Measurements from ENCODE around the gene ACSF2. TPM values are rescaled to one million over a fixed set of nuclear protein-coding genes. Genes with fewer than 3 reads are reported as not detected.

ACSF2 gene
- total and polyA plus RNA-seq, 2 of the 13 experiments (the other 11 are each of a cell fraction or from before 2014, with no cell fraction given) = 87.3 to 109 TPM

DNA sequence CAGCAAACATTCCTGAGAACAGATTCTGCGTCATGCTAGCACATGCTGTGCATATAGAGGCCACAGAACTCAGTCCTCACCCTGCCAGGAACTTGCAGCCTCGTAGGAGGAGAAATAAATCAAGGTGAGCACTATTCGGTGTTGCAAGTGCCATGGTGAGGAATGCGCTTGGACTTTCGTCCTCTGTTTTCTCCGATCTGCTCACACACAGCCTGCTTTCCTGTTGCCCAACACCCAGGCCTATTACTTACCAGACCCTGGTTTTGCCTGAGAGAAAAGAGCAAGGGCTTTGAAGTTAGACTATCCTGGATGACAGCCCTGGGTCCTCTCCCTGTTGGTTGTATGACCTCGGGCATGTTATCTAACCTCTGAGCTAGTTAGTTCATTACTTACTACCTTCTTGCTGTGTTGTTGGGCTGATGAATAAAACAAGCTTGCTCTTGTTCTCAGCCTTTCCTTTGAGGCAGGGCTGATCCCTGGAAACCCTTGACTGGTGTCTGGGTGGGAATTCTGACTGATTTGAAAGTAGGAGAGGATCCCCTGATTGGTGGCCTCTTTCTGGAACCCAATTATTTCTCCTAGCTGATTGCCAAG lies 2.9 kb downstream of the ACSF2 start (continued):
- TF ChIP-seq, protein P1, sequence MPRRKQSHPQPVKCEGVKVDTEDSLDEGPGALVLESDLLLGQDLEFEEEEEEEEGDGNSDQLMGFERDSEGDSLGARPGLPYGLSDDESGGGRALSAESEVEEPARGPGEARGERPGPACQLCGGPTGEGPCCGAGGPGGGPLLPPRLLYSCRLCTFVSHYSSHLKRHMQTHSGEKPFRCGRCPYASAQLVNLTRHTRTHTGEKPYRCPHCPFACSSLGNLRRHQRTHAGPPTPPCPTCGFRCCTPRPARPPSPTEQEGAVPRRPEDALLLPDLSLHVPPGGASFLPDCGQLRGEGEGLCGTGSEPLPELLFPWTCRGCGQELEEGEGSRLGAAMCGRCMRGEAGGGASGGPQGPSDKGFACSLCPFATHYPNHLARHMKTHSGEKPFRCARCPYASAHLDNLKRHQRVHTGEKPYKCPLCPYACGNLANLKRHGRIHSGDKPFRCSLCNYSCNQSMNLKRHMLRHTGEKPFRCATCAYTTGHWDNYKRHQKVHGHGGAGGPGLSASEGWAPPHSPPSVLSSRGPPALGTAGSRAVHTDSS (CRISPR knock-in tag; conservative IDR thresholded peaks at IDR 0.05) = no peak
- TF ChIP-seq, protein P2, sequence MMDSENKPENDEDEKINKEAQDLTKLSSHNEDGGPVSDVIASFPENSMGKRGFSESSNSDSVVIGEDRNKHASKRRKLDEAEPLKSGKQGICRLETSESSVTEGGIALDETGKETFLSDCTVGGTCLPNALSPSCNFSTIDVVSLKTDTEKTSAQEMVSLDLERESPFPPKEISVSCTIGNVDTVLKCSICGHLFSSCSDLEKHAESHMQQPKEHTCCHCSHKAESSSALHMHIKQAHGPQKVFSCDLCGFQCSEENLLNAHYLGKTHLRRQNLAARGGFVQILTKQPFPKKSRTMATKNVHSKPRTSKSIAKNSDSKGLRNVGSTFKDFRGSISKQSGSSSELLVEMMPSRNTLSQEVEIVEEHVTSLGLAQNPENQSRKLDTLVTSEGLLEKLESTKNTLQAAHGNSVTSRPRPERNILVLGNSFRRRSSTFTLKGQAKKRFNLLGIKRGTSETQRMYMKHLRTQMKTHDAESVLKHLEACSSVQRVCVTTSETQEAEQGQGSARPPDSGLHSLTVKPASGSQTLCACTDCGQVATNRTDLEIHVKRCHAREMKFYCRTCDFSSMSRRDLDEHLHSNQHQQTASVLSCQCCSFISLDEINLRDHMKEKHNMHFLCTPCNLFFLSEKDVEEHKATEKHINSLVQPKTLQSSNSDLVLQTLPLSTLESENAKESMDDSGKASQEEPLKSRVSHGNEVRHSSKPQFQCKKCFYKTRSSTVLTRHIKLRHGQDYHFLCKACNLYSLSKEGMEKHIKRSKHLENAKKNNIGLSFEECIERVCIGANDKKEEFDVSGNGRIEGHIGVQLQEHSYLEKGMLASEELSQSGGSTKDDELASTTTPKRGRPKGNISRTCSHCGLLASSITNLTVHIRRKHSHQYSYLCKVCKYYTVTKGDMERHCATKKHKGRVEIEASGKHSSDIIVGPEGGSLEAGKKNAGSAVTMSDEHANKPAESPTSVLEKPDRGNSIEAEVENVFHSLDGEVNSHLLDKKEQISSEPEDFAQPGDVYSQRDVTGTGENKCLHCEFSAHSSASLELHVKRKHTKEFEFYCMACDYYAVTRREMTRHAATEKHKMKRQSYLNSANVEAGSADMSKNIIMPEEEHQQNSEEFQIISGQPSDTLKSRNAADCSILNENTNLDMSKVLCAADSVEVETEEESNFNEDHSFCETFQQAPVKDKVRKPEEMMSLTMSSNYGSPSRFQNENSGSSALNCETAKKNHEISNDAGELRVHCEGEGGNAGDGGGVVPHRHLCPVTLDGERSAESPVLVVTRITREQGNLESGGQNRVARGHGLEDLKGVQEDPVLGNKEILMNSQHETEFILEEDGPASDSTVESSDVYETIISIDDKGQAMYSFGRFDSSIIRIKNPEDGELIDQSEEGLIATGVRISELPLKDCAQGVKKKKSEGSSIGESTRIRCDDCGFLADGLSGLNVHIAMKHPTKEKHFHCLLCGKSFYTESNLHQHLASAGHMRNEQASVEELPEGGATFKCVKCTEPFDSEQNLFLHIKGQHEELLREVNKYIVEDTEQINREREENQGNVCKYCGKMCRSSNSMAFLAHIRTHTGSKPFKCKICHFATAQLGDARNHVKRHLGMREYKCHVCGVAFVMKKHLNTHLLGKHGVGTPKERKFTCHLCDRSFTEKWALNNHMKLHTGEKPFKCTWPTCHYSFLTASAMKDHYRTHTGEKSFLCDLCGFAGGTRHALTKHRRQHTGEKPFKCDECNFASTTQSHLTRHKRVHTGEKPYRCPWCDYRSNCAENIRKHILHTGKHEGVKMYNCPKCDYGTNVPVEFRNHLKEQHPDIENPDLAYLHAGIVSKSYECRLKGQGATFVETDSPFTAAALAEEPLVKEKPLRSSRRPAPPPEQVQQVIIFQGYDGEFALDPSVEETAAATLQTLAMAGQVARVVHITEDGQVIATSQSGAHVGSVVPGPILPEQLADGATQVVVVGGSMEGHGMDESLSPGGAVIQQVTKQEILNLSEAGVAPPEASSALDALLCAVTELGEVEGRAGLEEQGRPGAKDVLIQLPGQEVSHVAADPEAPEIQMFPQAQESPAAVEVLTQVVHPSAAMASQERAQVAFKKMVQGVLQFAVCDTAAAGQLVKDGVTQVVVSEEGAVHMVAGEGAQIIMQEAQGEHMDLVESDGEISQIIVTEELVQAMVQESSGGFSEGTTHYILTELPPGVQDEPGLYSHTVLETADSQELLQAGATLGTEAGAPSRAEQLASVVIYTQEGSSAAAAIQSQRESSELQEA (CRISPR knock-in tag; IDR thresholded peaks at IDR 0.05; ENCODE audit: not compliant biosample characterization) = no peak
- TF ChIP-seq ZNF484 (CRISPR knock-in tag; IDR thresholded peaks at IDR 0.05; ENCODE audit: borderline replicate concordance, low read depth) (no peak), ATRX (CRISPR knock-in tag; IDR thresholded peaks at IDR 0.05; ENCODE audit: borderline replicate concordance) (0 out of 2 replicates have a peak, but pooled peaks have one; percentile 45), MED13 (CRISPR knock-in tag; IDR thresholded peaks at IDR 0.05) (peak; percentile 87; the same call in 1 of the 2 replicates), MEIS2 (CRISPR knock-in tag; IDR thresholded peaks at IDR 0.05) (peak; percentile 74; the same call in 1 of the 2 replicates), CEBPG (CRISPR knock-in tag; IDR thresholded peaks at IDR 0.05) (peak; percentile 99), GATA4 (IDR thresholded peaks at IDR 0.05; ENCODE audit: borderline replicate concordance, low read depth) (no peak), ZNF367 (CRISPR knock-in tag; IDR thresholded peaks at IDR 0.05; ENCODE audit: borderline replicate concordance) (no peak), ISX (CRISPR knock-in tag; conservative IDR thresholded peaks at IDR 0.05) (no peak), ZNF382 (CRISPR knock-in tag; IDR thresholded peaks at IDR 0.05; ENCODE audit: borderline replicate concordance) (no peak), SRSF1 (optimal IDR thresholded peaks at IDR 0.05; ENCODE audit: low read depth, low read length) (no peak), ARHGAP35 (CRISPR knock-in tag; IDR thresholded peaks at IDR 0.05; ENCODE audit: borderline replicate concordance) (no peak)
- TF ChIP-seq, protein P3, sequence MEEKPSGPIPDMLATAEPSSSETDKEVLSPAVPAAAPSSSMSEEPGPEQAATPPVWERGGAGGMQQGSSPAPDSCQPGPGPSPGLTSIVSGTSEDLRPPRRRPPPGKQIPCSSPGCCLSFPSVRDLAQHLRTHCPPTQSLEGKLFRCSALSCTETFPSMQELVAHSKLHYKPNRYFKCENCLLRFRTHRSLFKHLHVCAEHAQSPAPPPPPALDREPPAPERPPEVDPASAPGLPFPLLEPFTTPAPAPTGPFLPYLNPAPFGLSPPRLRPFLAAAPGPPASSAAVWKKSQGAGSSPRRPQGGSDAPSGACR (CRISPR knock-in tag; IDR thresholded peaks at IDR 0.05) = peak; percentile 82; the same call in 1 of the 2 replicates
- TF ChIP-seq, protein P4, sequence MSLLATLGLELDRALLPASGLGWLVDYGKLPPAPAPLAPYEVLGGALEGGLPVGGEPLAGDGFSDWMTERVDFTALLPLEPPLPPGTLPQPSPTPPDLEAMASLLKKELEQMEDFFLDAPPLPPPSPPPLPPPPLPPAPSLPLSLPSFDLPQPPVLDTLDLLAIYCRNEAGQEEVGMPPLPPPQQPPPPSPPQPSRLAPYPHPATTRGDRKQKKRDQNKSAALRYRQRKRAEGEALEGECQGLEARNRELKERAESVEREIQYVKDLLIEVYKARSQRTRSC (CRISPR knock-in tag; IDR thresholded peaks at IDR 0.05; ENCODE audit: low read depth) = peak; percentile 42; the same call in 1 of the 2 replicates
- TF ChIP-seq, protein P5, sequence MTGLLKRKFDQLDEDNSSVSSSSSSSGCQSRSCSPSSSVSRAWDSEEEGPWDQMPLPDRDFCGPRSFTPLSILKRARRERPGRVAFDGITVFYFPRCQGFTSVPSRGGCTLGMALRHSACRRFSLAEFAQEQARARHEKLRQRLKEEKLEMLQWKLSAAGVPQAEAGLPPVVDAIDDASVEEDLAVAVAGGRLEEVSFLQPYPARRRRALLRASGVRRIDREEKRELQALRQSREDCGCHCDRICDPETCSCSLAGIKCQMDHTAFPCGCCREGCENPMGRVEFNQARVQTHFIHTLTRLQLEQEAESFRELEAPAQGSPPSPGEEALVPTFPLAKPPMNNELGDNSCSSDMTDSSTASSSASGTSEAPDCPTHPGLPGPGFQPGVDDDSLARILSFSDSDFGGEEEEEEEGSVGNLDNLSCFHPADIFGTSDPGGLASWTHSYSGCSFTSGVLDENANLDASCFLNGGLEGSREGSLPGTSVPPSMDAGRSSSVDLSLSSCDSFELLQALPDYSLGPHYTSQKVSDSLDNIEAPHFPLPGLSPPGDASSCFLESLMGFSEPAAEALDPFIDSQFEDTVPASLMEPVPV (CRISPR knock-in tag; IDR thresholded peaks at IDR 0.05) = peak; percentile 89

All from HepG2 (cell line).